HCT116 (cell line): ENCODE measurements around the gene OPHN1. TPM values are rescaled to one million over a fixed set of nuclear protein-coding genes. Genes with fewer than 3 reads are reported as not detected.

Source experiments
- ATAC-seq: fragments of 200-7000 bp; cut with Tn5 transposase; 2 replicates; pipeline ENCODE4 v1.9.1; 2020; ENCODE audit warnings: mild to moderate bottlenecking, moderate library complexity
- BruUV-seq: library from RNA; stranded (reverse); fragments of 400-500 nt; replicated peaks from 2 replicates; lab custom pipeline; 2021; lab: Mats Ljungman, UMichigan
- CTCF ChIA-PET: fragments of 300-600 bp; sonication (Branson Sonifier 250); formaldehyde crosslinking; loops from one replicate; lab custom pipeline; 2021; ENCODE audit warnings: antibody characterized with exemption; lab: Charles Lee
- POLR2A ChIA-PET: fragments of 300-600, 350-600 bp; sonication (Branson Sonifier 250); formaldehyde crosslinking; loops from one replicate; lab custom pipeline; 2021; ENCODE audit warnings: antibody characterized with exemption; lab: Charles Lee
- RAD21 ChIA-PET, 2 experiments: fragments of 300-600 bp; sonication (Branson Sonifier 250); formaldehyde crosslinking; loops; one replicate each; lab custom pipeline; 2023; ENCODE audit warnings: low total read pairs in 2 of 2; ENCODE audit not compliant: uncharacterized antibody in 2 of 2, unreplicated experiment in 2 of 2, low non-redundant PET in 1 of 2; lab: Charles Lee
- DNase-seq: peaks from one replicate; pipeline ENCODE4 v3.0.0-alpha.2; 2010; ENCODE audit warnings: low read depth, low spot score
- H2AFZ ChIP-seq: fragments of 200-600 bp; shearing (Covaris generic), sonication (generic); 2 replicates; pipeline ENCODE4 v1.6.1; 2017; ENCODE audit warnings: low read depth, mixed run types, mixed read lengths, antibody characterized with exemption, low read length; ENCODE audit not compliant: poor library complexity, severe bottlenecking
- H3K27ac ChIP-seq: 2 replicates; pipeline ENCODE4 v1.5.1; 2012; ENCODE audit warnings: low read depth, low read length
- H3K27me3 ChIP-seq: fragments of 200-600 bp; sonication (generic); 2 replicates; pipeline ENCODE4 v1.6.1; 2016; ENCODE audit warnings: mixed run types, low read length, mixed read lengths; ENCODE audit not compliant: insufficient read depth
- H3K36me3 ChIP-seq, 2 experiments: fragments of 200-500 bp in 1 of 2; fragments of 200-600 bp in 1 of 2; sonication (Bioruptor generic) in 1 of 2; sonication (generic) in 1 of 2; 2 replicates each; pipeline versions ENCODE4 v1.5.1 to v1.6.1; 2014 to 2016; ENCODE audit warnings: low read length in 2 of 2, inconsistent platforms in 1 of 2, mixed read lengths in 1 of 2, mixed run types in 1 of 2; ENCODE audit not compliant: insufficient read depth in 2 of 2, control insufficient read depth in 1 of 2
- H3K4me1 ChIP-seq, 2 experiments: fragments of 200-600 bp in 1 of 2; sonication (generic) in 1 of 2; 2 replicates each; pipeline versions ENCODE4 v1.5.1 to v1.6.1; 2012 to 2017; ENCODE audit warnings: low read length in 2 of 2, inconsistent platforms in 1 of 2, mild to moderate bottlenecking in 1 of 2, mixed read lengths in 1 of 2, mixed run types in 1 of 2, moderate library complexity in 1 of 2; ENCODE audit not compliant: insufficient read depth in 2 of 2, control insufficient read depth in 1 of 2
- H3K4me2 ChIP-seq: fragments of 200-600 bp; sonication (generic); 2 replicates; pipeline ENCODE4 v1.6.1; 2017; ENCODE audit warnings: mixed run types, low read length, mixed read lengths
- H3K4me3 ChIP-seq, 2 experiments: fragments of 200-600 bp in 1 of 2; sonication (generic) in 1 of 2; replicated peaks in 1 of 2; 2 replicates each; pipeline ENCODE4 v1.5.1; 2011 to 2016; ENCODE audit warnings: low read length in 2 of 2, control low read depth in 1 of 2, low read depth in 1 of 2, mild to moderate bottlenecking in 1 of 2, mixed read lengths in 1 of 2, mixed run types in 1 of 2
- H3K79me2 ChIP-seq: fragments of 200-600 bp; sonication (generic); 2 replicates; pipeline ENCODE4 v1.6.1; 2017; ENCODE audit warnings: mild to moderate bottlenecking, mixed run types, low read length, moderate library complexity, mixed read lengths; ENCODE audit not compliant: insufficient read depth
- H3K9ac ChIP-seq: fragments of 200-600 bp; sonication (generic); 2 replicates; pipeline ENCODE4 v1.6.1; 2016; ENCODE audit warnings: low read length, mixed read lengths
- H3K9me2 ChIP-seq: fragments of 200-600 bp; sonication (generic), shearing (Covaris generic); 2 replicates; pipeline ENCODE4 v1.6.1; 2017; ENCODE audit warnings: mixed run types, mild to moderate bottlenecking, moderate library complexity; ENCODE audit not compliant: insufficient read depth
- H3K9me3 ChIP-seq, 2 experiments: fragments of 200-500 bp in 1 of 2; fragments of 200-600 bp in 1 of 2; sonication (Bioruptor generic) in 1 of 2; sonication (generic) in 1 of 2; 2 replicates each; pipeline ENCODE4 v1.6.1; 2014 to 2017; ENCODE audit warnings: low read length in 2 of 2, mixed read lengths in 2 of 2, inconsistent platforms in 1 of 2, low read depth in 1 of 2, mild to moderate bottlenecking in 1 of 2, mixed run types in 1 of 2, moderate library complexity in 1 of 2; ENCODE audit not compliant: control insufficient read depth in 1 of 2, insufficient read depth in 1 of 2
- H4K20me1 ChIP-seq: fragments of 200-600 bp; sonication (generic), shearing (Covaris generic); 2 replicates; pipeline ENCODE4 v1.6.1; 2017; ENCODE audit warnings: mixed run types, mild to moderate bottlenecking, moderate library complexity; ENCODE audit not compliant: insufficient read depth
- EGR1 ChIP-seq: IDR thresholded peaks from 2 replicates; pipeline ENCODE4 v1.6.1; 2012; ENCODE audit warnings: low read depth
- EZH2phosphoT487 ChIP-seq: fragments of 200-600 bp; IDR thresholded peaks from 2 replicates; pipeline ENCODE4 v1.6.1; 2018; ENCODE audit warnings: antibody characterized with exemption, borderline replicate concordance
- FOSL1 ChIP-seq: IDR thresholded peaks from 2 replicates; pipeline ENCODE4 v1.6.1; 2012; ENCODE audit warnings: low read depth
- JUND ChIP-seq: IDR thresholded peaks from 2 replicates; pipeline ENCODE4 v1.6.1; 2012
- POLR2A ChIP-seq: IDR thresholded peaks from 2 replicates; pipeline ENCODE4 v1.7.0; 2011; ENCODE audit warnings: borderline replicate concordance; ENCODE audit not compliant: insufficient read depth, insufficient read length; ENCODE audit errors: extremely low read depth
- POLR2AphosphoS5 ChIP-seq: IDR thresholded peaks from 2 replicates; pipeline ENCODE4 v1.6.1; 2011; ENCODE audit warnings: mild to moderate bottlenecking, low read depth, low read length, moderate library complexity
- SIN3A ChIP-seq: IDR thresholded peaks from 2 replicates; pipeline ENCODE4 v1.6.1; 2012; ENCODE audit warnings: low read depth
- SP1 ChIP-seq: IDR thresholded peaks from 2 replicates; pipeline ENCODE4 v1.6.1; 2012; ENCODE audit warnings: low read depth
- SRF ChIP-seq: IDR thresholded peaks from 2 replicates; pipeline ENCODE4 v1.6.1; 2012; ENCODE audit warnings: low read depth
- ZFX ChIP-seq: fragments of 450-650 bp; IDR thresholded peaks from 2 replicates; pipeline ENCODE4 v1.6.1; 2017
- intact Hi-C: fragments of 100-400 bp; cut with micrococcal nuclease; formaldehyde crosslinking; loops from 2 replicates; pipeline ENCODE4 v1.10.0; 2022
- total RNA-seq: library from RNA; stranded (reverse); gene quantifications from one replicate; pipeline ENCODE4 v1.2.1, GENCODE V29; 2021; ENCODE audit not compliant: unreplicated experiment
- TF ChIP-seq, protein P1 (sequence below), 3 experiments: fragments of 200-600 bp in 1 of 3; sonication (generic) in 1 of 3; IDR thresholded peaks in 2 of 3; conservative IDR thresholded peaks in 1 of 3; 2 replicates each; pipeline ENCODE4 v1.5.1; 2012 to 2017; ENCODE audit warnings: low read depth in 2 of 3, low read length in 2 of 3, antibody characterized with exemption in 1 of 3, borderline replicate concordance in 1 of 3, control low read depth in 1 of 3, mild to moderate bottlenecking in 1 of 3, mixed read lengths in 1 of 3, mixed run types in 1 of 3, moderate library complexity in 1 of 3; ENCODE audit not compliant: insufficient read depth in 1 of 3
- TF ChIP-seq, protein P2 (sequence below): IDR thresholded peaks from 2 replicates; pipeline ENCODE4 v1.6.1; 2011; ENCODE audit warnings: mild to moderate bottlenecking, low read length, moderate library complexity; ENCODE audit not compliant: insufficient replicate concordance; ENCODE audit errors: extremely low read depth

Gene OPHN1
- total RNA-seq, 1 experiment from 2014 or later: 2.9 TPM

DNA sequence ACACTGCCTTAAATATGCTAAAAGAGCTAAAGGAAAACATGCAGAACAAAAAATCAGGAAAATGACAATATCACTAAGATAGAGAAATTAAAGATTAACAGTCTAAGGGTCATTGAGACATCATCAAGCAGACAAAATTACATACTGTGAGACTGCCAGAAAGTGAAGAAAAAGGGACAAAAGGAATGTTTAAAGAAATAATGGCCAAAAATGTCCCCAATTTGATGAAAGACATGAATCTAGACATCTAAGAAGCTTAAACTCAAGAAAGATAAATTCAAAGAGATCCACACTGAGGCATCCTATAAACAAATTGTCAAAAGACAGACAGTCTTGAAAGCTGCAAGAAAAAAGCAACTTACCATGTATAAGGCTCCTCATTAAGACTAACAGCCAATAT lies 63.7 kb downstream of the OPHN1 start:
- no peak for TF ChIP-seq SP1
- no peak for TF ChIP-seq SIN3A
- TF ChIP-seq EGR1: no peak
- TF ChIP-seq, protein P1, sequence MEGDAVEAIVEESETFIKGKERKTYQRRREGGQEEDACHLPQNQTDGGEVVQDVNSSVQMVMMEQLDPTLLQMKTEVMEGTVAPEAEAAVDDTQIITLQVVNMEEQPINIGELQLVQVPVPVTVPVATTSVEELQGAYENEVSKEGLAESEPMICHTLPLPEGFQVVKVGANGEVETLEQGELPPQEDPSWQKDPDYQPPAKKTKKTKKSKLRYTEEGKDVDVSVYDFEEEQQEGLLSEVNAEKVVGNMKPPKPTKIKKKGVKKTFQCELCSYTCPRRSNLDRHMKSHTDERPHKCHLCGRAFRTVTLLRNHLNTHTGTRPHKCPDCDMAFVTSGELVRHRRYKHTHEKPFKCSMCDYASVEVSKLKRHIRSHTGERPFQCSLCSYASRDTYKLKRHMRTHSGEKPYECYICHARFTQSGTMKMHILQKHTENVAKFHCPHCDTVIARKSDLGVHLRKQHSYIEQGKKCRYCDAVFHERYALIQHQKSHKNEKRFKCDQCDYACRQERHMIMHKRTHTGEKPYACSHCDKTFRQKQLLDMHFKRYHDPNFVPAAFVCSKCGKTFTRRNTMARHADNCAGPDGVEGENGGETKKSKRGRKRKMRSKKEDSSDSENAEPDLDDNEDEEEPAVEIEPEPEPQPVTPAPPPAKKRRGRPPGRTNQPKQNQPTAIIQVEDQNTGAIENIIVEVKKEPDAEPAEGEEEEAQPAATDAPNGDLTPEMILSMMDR (IDR thresholded peaks at IDR 0.05 in 2 of 3, conservative IDR thresholded peaks at IDR 0.05 in 1 of 3; ENCODE audit: borderline replicate concordance in 1 of 3, insufficient read depth in 1 of 3, low read depth in 2 of 3, low read length in 2 of 3): no peak
- no peak for TF ChIP-seq ZFX
- TF ChIP-seq POLR2AphosphoS5: no peak
- no peak for TF ChIP-seq JUND
- no peak for TF ChIP-seq SRF
- Histone ChIP-seq H3K9ac (no peak overlapping the region), H3K27ac (no peak overlapping the region), H3K79me2 (no peaks in the 10 kb centered on the region), H3K4me2 (no peak overlapping the region), H4K20me1 (no peaks in the 10 kb centered on the region), H3K9me2 (no peaks in the 10 kb centered on the region), H2AFZ (no peak overlapping the region), H3K4me3 (no peak overlapping the region), H3K4me1 (no peaks in the 10 kb centered on the region), H3K36me3 (no peaks in the 10 kb centered on the region), H3K27me3 (no peaks in the 10 kb centered on the region), H3K9me3 (no peaks in the 10 kb centered on the region)
- no peak for DNase-seq
- no peak for ATAC-seq
- no TSS peak for BruUV-seq
- intact Hi-C loops: no loop called here
- ChIA-PET POLR2A (no interaction called here), RAD21 (no interaction called here), CTCF (no interaction called here)

DNA sequence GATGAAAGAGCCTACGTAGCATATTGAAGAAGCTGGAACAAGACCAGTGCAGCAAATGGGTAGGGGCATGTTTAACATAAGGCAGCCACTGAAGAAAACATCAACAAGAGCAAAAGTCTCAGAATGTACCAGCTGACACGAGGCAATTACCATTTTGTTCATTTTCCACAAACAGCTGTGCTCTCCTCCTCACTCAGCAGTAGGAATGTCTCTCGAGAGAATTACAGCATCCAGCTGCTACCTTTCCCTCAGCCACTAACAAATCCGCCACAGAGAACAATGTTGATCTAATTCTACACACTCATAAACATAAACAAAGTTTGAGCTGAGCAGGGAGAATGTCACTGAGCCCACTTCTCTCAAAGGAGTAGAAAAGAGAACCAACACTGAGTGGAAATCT lies 68.0 kb downstream of the OPHN1 start:
- H3K27me3 ChIP-seq: no peaks in the 10 kb centered on the region
- POLR2A ChIA-PET: no interaction called here
- H3K4me1 ChIP-seq: no peaks in the 10 kb centered on the region
- H3K9ac ChIP-seq: no peak overlapping the region
- no peak for ATAC-seq
- H3K79me2 ChIP-seq: no peaks in the 10 kb centered on the region
- TF ChIP-seq EZH2phosphoT487 (no peak), FOSL1 (no peak), POLR2A (no peak)
- TF ChIP-seq, protein P2, sequence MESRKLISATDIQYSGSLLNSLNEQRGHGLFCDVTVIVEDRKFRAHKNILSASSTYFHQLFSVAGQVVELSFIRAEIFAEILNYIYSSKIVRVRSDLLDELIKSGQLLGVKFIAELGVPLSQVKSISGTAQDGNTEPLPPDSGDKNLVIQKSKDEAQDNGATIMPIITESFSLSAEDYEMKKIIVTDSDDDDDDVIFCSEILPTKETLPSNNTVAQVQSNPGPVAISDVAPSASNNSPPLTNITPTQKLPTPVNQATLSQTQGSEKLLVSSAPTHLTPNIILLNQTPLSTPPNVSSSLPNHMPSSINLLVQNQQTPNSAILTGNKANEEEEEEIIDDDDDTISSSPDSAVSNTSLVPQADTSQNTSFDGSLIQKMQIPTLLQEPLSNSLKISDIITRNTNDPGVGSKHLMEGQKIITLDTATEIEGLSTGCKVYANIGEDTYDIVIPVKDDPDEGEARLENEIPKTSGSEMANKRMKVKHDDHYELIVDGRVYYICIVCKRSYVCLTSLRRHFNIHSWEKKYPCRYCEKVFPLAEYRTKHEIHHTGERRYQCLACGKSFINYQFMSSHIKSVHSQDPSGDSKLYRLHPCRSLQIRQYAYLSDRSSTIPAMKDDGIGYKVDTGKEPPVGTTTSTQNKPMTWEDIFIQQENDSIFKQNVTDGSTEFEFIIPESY: no peak
- TF ChIP-seq, all 23 proteins: peak for 0
- BruUV-seq: no TSS peak
- no peak for DNase-seq
- intact Hi-C loops: no loop called here
- Histone ChIP-seq H4K20me1 (no peaks in the 10 kb centered on the region), H3K9me3 (no peaks in the 10 kb centered on the region), H2AFZ (no peak overlapping the region), H3K4me2 (no peak overlapping the region), H3K4me3 (no peak overlapping the region), H3K36me3 (no peaks in the 10 kb centered on the region), H3K27ac (no peak overlapping the region), H3K9me2 (no peaks in the 10 kb centered on the region)
- ChIA-PET RAD21 (no interaction called here), CTCF (no interaction called here)
